Loucy (cell line): ENCODE measurements around the gene USH1C.

Experiments used
- EZH2phosphoT487 ChIP-seq: fragments of 200-600 bp; IDR thresholded peaks from 2 replicates; pipeline ENCODE4 v1.6.1; 2018; ENCODE audit warnings: antibody characterized with exemption, mild to moderate bottlenecking, moderate library complexity, borderline replicate concordance
- TF ChIP-seq, protein P1 (sequence below): fragments of 200-600 bp; sonication (generic); conservative IDR thresholded peaks from 2 replicates; pipeline ENCODE4 v1.5.1; 2014; ENCODE audit warnings: mild to moderate bottlenecking, antibody characterized with exemption, low read length

DNA sequence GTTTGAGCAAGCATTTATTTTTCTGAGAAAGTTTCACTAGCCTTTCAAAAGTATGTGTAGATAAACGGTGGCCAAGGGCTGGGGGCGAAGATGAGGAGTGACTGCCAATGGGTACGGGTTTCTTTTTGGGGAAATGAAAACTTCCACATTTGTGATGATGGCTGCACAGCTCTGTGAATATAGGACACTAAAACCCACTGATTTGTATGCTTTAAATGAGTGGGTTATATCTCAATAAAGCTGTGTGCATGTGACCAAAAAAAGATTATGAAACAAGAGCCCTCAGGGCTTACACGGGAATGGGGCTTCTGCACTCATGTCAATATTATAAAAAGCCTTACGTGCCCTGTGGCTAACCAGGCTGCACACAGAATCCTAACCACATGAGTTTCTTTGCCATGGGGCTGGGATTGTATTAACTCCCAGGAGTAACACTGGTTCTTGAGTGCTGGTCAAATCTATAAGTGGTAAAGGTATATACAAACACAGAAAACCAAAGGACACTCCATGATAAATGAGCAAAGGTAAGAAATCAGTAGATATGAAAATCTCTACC, 98.9 kb downstream of the USH1C start:
- TF ChIP-seq, protein P1, sequence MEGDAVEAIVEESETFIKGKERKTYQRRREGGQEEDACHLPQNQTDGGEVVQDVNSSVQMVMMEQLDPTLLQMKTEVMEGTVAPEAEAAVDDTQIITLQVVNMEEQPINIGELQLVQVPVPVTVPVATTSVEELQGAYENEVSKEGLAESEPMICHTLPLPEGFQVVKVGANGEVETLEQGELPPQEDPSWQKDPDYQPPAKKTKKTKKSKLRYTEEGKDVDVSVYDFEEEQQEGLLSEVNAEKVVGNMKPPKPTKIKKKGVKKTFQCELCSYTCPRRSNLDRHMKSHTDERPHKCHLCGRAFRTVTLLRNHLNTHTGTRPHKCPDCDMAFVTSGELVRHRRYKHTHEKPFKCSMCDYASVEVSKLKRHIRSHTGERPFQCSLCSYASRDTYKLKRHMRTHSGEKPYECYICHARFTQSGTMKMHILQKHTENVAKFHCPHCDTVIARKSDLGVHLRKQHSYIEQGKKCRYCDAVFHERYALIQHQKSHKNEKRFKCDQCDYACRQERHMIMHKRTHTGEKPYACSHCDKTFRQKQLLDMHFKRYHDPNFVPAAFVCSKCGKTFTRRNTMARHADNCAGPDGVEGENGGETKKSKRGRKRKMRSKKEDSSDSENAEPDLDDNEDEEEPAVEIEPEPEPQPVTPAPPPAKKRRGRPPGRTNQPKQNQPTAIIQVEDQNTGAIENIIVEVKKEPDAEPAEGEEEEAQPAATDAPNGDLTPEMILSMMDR, result no peak
- no peak for TF ChIP-seq EZH2phosphoT487
